Measurements from ENCODE around the gene CHAMP1.
"Not testable (repeated sequence)": the region's sequence is repeated elsewhere in the genome, so short reads cannot be mapped to it uniquely, and the experiment has no call there.

GRCh38 chr13:114333881-114334280, 19.6 kb downstream of the CHAMP1 start:
- not testable (repeated sequence) for TF ChIP-seq POLR2A, SPI1 (IDR thresholded peaks at IDR 0.05; ENCODE audit: low read depth, low read length)
